ENCODE measurements around the gene ADCK1. TPM values are rescaled to one million over a fixed set of nuclear protein-coding genes. Genes with fewer than 3 reads are reported as not detected.

The ADCK1 gene
- total RNA-seq, 1 experiment from 2014 or later, result 12.2 TPM

GRCh38 chr14:77892890-77893484 lies 93.1 kb downstream of the ADCK1 start:
- no peaks in the 10 kb centered on the region for H3K4me1 ChIP-seq (ENCODE audit: insufficient read depth, low read length)
- H4K8ac ChIP-seq (replicated peaks; ENCODE audit: insufficient read length, low read depth, low read length), result no peak overlapping the region
- Mint-ChIP-seq H3K9me3 (no peaks in the 10 kb centered on the region; a peak in 1 of 5 replicates), H3K27me3 (ENCODE audit: low read depth) (no peaks in the 10 kb centered on the region), H3K4me3 (no peak overlapping the region), H3K36me3 (ENCODE audit: insufficient read depth in 1 of 3, low read depth in 3 of 3) (peaks cover 5 to 12% (median 10%) of the 10 kb centered on the region in 3 experiments), H3K4me1 (no peaks in the 10 kb centered on the region), H3K27ac (no peak overlapping the region)
- no peak overlapping the region for H3K56ac ChIP-seq (ENCODE audit: insufficient read length, low read depth, low read length)
- H3K4ac ChIP-seq (ENCODE audit: low read depth, low read length), result no peak overlapping the region
- no peak overlapping the region for H3K27ac ChIP-seq (ENCODE audit: insufficient read length, low read depth, low read length)
- no peak overlapping the region for H3K14ac ChIP-seq (ENCODE audit: insufficient read depth, low read length)
- no peaks in the 10 kb centered on the region for H3K79me2 ChIP-seq (ENCODE audit: insufficient read depth, low read length)
- H2AK5ac ChIP-seq (ENCODE audit: insufficient read length, low read length), result no peak overlapping the region
- no peak overlapping the region for H4K5ac ChIP-seq (ENCODE audit: insufficient read length, low read depth, low read length)
- H2BK120ac ChIP-seq (ENCODE audit: low read depth, low read length, poor library complexity, severe bottlenecking), result no peak overlapping the region
- no peak overlapping the region for H3T11ph ChIP-seq (ENCODE audit: low read length)
- no peak overlapping the region for H2BK5ac ChIP-seq (ENCODE audit: insufficient read length, low read length)
- no CpG with 5 or more reads among the region's 5 CpGs for WGBS (ENCODE audit: extremely low coverage, insufficient read length, low lambda C conversion rate)
- no peaks in the 10 kb centered on the region for H4K20me1 ChIP-seq (ENCODE audit: control insufficient read depth, insufficient read depth, insufficient read length)
- no peak overlapping the region for H3K4me2 ChIP-seq (ENCODE audit: insufficient read depth, insufficient read length, low read length)
- H3K23me2 ChIP-seq (ENCODE audit: insufficient read length, low read depth, low read length, poor library complexity, severe bottlenecking), result no peaks in the 10 kb centered on the region
- H2BK20ac ChIP-seq (ENCODE audit: low read depth, low read length, poor library complexity, severe bottlenecking), result no peak overlapping the region
- no peak overlapping the region for H2BK15ac ChIP-seq (ENCODE audit: low read depth, low read length)
- no peak overlapping the region for H3K23ac ChIP-seq (ENCODE audit: insufficient read length, low read depth, low read length)
- no peak overlapping the region for H4K91ac ChIP-seq (ENCODE audit: insufficient read length, low read depth, low read length)
- H3K9ac ChIP-seq (ENCODE audit: extremely low read depth, insufficient read length, low read length), result no peak overlapping the region
- H2BK12ac ChIP-seq (ENCODE audit: insufficient read length, low read depth, low read length), result no peak overlapping the region
- DNase-seq, result no peak
- no peaks in the 10 kb centered on the region for H3K9me3 ChIP-seq (ENCODE audit: control insufficient read depth, low read depth, low read length)
- H3K27me3 ChIP-seq (ENCODE audit: insufficient read depth, low read length), result no peaks in the 10 kb centered on the region
- H2AFZ ChIP-seq (ENCODE audit: low read length), result no peak overlapping the region
- no peaks in the 10 kb centered on the region for H3K79me1 ChIP-seq (ENCODE audit: insufficient read depth, low read depth, low read length, poor library complexity, severe bottlenecking)
- TF ChIP-seq CTCF (conservative IDR thresholded peaks at IDR 0.05), result no peak
- no peak overlapping the region for H3K18ac ChIP-seq (ENCODE audit: insufficient read length, low read depth, low read length)
